ENCODE results near the gene MTPN. TPM values are rescaled to one million over a fixed set of nuclear protein-coding genes. Genes with fewer than 3 reads are reported as not detected.

The MTPN gene
- total RNA-seq, 4 donors from 2014 or later = 59.6 to 83.3 (median 71.2) TPM

DNA sequence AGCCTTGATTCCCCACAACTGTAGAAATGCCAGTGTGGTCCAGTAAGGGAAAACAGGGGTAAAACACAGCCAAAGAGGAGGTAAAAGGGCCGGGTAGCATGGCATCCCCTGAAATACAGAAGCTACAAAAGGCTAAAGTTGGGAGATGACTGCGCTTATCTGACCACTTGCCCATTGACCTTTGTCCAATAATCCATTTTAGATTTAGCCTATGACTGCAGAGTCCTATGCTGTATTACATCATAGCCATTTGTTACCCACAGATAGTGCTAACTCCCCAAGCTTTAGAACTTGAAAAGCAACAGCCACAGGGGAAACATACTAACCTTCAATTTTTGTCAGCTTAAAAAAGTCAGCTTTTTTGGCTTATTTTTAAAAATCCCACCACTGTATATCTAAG, 26.2 kb downstream of the MTPN start:
- WGBS, 2 donors = 96 to 97% methylated on average over 2 of the region's 2 CpGs
- H3K4me3 ChIP-seq (ENCODE audit: low read depth, poor library complexity, severe bottlenecking) = no peak overlapping the region
- intact Hi-C loops (cut with DNase I; ENCODE audit: low total_unique reads) = no loop called here

GRCh38 chr7:135950429-135950828, 26.7 kb downstream of the MTPN start:
- no peak for DNase-seq (ENCODE audit: low spot score in 2 of 2)
- TF ChIP-seq POLR2A (IDR thresholded peaks at IDR 0.05) (no peak), CTCF (IDR thresholded peaks at IDR 0.05) (no peak)
- intact Hi-C loops (cut with DNase I; ENCODE audit: low total_unique reads) = no loop called here
- H3K4me3 ChIP-seq (ENCODE audit: low read depth, poor library complexity, severe bottlenecking) = no peak overlapping the region

More for the DNA sequence above, 26.2 kb downstream of the MTPN start:
- no peak for DNase-seq (ENCODE audit: low spot score in 2 of 2)
- no peak for TF ChIP-seq POLR2A (IDR thresholded peaks at IDR 0.05)
- TF ChIP-seq CTCF (IDR thresholded peaks at IDR 0.05) = no peak

DNA sequence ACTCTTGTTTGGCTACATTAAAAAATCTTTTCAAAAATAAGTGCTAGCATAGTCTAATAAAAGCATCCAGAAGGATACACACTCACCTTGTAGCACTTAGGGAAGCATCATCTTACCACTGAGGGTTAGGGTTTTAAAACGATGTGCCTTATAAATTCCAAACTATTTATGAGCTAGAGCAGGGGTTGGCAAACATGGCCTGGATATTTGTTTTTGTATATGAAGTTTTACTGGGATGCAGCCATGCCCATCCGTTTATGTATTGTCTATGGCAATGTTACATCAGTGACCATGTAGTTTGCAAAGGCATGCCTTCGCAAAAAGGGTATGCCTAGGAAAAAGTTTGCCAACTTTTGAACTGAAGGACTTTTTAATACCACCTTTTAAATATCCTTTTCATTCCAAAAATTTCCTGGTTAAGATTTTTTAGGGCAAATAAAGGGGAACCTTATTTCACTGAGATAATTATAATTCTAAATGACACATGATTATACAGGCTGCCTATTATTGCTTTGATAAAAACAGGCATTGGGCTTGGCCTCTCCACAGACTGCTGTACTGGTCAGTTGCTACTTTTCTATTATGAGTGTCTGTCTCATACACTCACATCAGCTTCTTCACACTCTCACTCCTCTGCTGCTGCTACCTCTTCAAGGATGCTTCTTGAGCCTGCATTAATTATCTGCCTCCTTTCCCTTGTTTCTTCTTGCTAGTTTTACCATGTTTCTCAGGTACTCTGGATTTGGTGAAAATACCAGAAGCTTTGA, 30.7 kb downstream of the MTPN start:
- no peak for DNase-seq (ENCODE audit: low spot score in 2 of 2)
- 71 to 83% methylated on average over 3 of the region's 3 CpGs for WGBS, 2 donors
- intact Hi-C loops (cut with DNase I; ENCODE audit: low total_unique reads) = no loop called here
- H3K4me3 ChIP-seq (ENCODE audit: low read depth, poor library complexity, severe bottlenecking) = no peak overlapping the region
- TF ChIP-seq CTCF (IDR thresholded peaks at IDR 0.05) = no peak
- TF ChIP-seq POLR2A (IDR thresholded peaks at IDR 0.05) = no peak

- WGBS, 2 donors = 96% methylated on average over 2 of the region's 2 CpGs
Measured at GRCh38 chr7:135944753-135945152, 32.4 kb downstream of the MTPN start.

DNA sequence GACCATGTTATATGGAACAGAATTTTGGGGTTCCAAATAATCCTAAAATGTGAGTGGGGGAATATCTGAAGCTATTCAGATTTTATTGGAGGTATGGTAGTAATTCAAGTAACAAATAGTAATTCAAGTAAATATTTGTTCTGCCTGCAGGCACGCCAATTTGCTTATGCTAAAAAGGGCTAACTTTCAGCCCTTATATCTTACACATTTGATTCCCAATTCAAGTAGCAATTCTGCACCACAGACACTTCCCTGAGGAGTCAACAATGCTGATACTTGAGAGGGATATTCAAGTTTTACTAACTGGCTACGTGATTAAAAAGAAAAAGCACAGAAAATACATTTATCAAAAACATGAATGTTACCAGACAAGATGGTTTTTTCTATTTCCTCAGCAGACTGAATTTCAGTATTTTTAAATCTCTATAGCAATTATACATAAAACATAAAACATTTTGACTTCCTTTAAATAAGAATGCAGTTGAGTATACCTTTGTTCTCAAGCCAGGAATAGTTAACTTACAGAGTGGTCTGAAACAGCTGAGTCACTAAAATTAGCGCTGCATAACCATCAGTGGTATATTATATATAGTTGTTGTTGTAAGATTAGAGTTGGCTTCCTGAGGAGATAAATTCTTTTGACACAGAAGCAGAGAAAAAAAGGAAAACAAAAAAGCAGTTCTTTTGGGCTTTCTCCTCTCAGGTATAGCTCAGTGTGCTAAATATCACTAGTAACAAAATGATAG, 33.9 kb downstream of the MTPN start:
- 79 to 81% methylated on average over 3 of the region's 3 CpGs for WGBS, 2 donors
- DNase-seq (ENCODE audit: low spot score in 2 of 2) = no peak
- no peak overlapping the region for H3K4me3 ChIP-seq (ENCODE audit: low read depth, poor library complexity, severe bottlenecking)
- intact Hi-C loops (cut with DNase I; ENCODE audit: low total_unique reads) = no loop called here
- TF ChIP-seq POLR2A (IDR thresholded peaks at IDR 0.05) (no peak), CTCF (IDR thresholded peaks at IDR 0.05) (no peak)

More at GRCh38 chr7:135944753-135945152, 32.4 kb downstream of the MTPN start:
- H3K4me3 ChIP-seq (ENCODE audit: low read depth, poor library complexity, severe bottlenecking) = no peak overlapping the region
- no peak for DNase-seq (ENCODE audit: low spot score in 2 of 2)
- intact Hi-C loops (cut with DNase I; ENCODE audit: low total_unique reads) = no loop called here
- TF ChIP-seq POLR2A (IDR thresholded peaks at IDR 0.05) (no peak), CTCF (IDR thresholded peaks at IDR 0.05) (no peak)

Data from lower leg skin (tissue), 4 donors.